Activated T-helper 17 cell treated with anti-CD3 and anti-CD28 coated beads, Interleukin-2, amount 50 U/mL, for 72 hours (primary cell): Measurements from ENCODE around the gene SKIL. TPM values are rescaled to one million over a fixed set of nuclear protein-coding genes. Genes with fewer than 3 reads are reported as not detected.
A peak's percentile ranks its signal among the peaks of the same experiment; 100 is the strongest.

Experiments used
- ATAC-seq: fragments of 150-1000 bp; cut with Tn5 transposase; replicated peaks from 2 replicates; pipeline ENCODE4 v1.10.0; 2021; ENCODE audit warnings: mild to moderate bottlenecking, moderate library complexity
- H3K27ac Mint-ChIP-seq: one replicate; pipeline ENCODE4 v1.8.0; 2022; ENCODE audit warnings: mixed read lengths
- H3K27me3 Mint-ChIP-seq: one replicate; pipeline ENCODE4 v1.8.0; 2022; ENCODE audit warnings: mixed read lengths
- H3K36me3 Mint-ChIP-seq: one replicate; pipeline ENCODE4 v1.8.0; 2022; ENCODE audit warnings: low read depth, mild to moderate bottlenecking, mixed read lengths
- H3K4me1 Mint-ChIP-seq: one replicate; pipeline ENCODE4 v1.8.0; 2022; ENCODE audit warnings: mixed read lengths
- H3K4me3 Mint-ChIP-seq: one replicate; pipeline ENCODE4 v1.8.0; 2022; ENCODE audit warnings: mild to moderate bottlenecking, mixed read lengths
- H3K9me3 Mint-ChIP-seq: one replicate; pipeline ENCODE4 v1.8.0; 2022; ENCODE audit warnings: mixed read lengths
- total RNA-seq, 2 donors: library from RNA; stranded (reverse); gene quantifications; one replicate each; pipeline ENCODE4 v1.2.3, GENCODE V29; 2022

The SKIL gene
- total RNA-seq, 2 donors from 2014 or later, result 16.9 to 21.0 TPM

GRCh38 chr3:170358042-170359010, 811 bp downstream of the SKIL start:
- Mint-ChIP-seq H3K27me3 (no peaks in the 10 kb centered on the region), H3K4me3 (peak overlapping the region; percentile 84), H3K4me1 (peaks cover 27% of the 10 kb centered on the region), H3K9me3 (no peaks in the 10 kb centered on the region), H3K27ac (peak overlapping the region; percentile 79), H3K36me3 (peaks cover 37% of the 10 kb centered on the region)
- ATAC-seq, result peak; percentile 26

- no peak for ATAC-seq
- H3K4me3 Mint-ChIP-seq, result peak overlapping the region; percentile 84
- peaks cover 24% of the 10 kb centered on the region for H3K4me1 Mint-ChIP-seq
- H3K27me3 Mint-ChIP-seq, result no peaks in the 10 kb centered on the region
- peaks cover 44% of the 10 kb centered on the region for H3K36me3 Mint-ChIP-seq
- no peaks in the 10 kb centered on the region for H3K9me3 Mint-ChIP-seq
- no peak overlapping the region for H3K27ac Mint-ChIP-seq
Measured at GRCh38 chr3:170359178-170359704, 1.7 kb downstream of the SKIL start.

GRCh38 chr3:170360466-170360865, 3.0 kb downstream of the SKIL start:
- Mint-ChIP-seq H3K27ac (no peak overlapping the region), H3K4me3 (no peak overlapping the region), H3K36me3 (peaks cover 52% of the 10 kb centered on the region), H3K9me3 (no peaks in the 10 kb centered on the region), H3K27me3 (no peaks in the 10 kb centered on the region), H3K4me1 (peaks cover 24% of the 10 kb centered on the region)
- ATAC-seq, result no peak

GRCh38 chr3:170360916-170361315, 3.4 kb downstream of the SKIL start:
- H3K27ac Mint-ChIP-seq, result no peak overlapping the region
- no peaks in the 10 kb centered on the region for H3K27me3 Mint-ChIP-seq
- no peak overlapping the region for H3K4me3 Mint-ChIP-seq
- H3K36me3 Mint-ChIP-seq, result peaks cover 52% of the 10 kb centered on the region
- no peak for ATAC-seq
- H3K9me3 Mint-ChIP-seq, result no peaks in the 10 kb centered on the region
- H3K4me1 Mint-ChIP-seq, result peaks cover 22% of the 10 kb centered on the region

- H3K9me3 Mint-ChIP-seq, result no peaks in the 10 kb centered on the region
- H3K36me3 Mint-ChIP-seq, result peaks cover 52% of the 10 kb centered on the region
- H3K4me3 Mint-ChIP-seq, result no peak overlapping the region
- no peaks in the 10 kb centered on the region for H3K27me3 Mint-ChIP-seq
- no peak for ATAC-seq
- H3K4me1 Mint-ChIP-seq, result peaks cover 16% of the 10 kb centered on the region
- no peak overlapping the region for H3K27ac Mint-ChIP-seq
Measured at GRCh38 chr3:170361711-170362110, 4.2 kb downstream of the SKIL start.

- Mint-ChIP-seq H3K27ac (no peak overlapping the region), H3K36me3 (peaks cover 55% of the 10 kb centered on the region), H3K4me1 (peaks cover 12% of the 10 kb centered on the region), H3K4me3 (no peak overlapping the region), H3K9me3 (no peaks in the 10 kb centered on the region), H3K27me3 (no peaks in the 10 kb centered on the region)
- ATAC-seq, result no peak
Measured at GRCh38 chr3:170363471-170363994, 6.0 kb downstream of the SKIL start.

GRCh38 chr3:170364965-170365364, 7.5 kb downstream of the SKIL start:
- peaks cover 8% of the 10 kb centered on the region for H3K4me1 Mint-ChIP-seq
- no peak overlapping the region for H3K4me3 Mint-ChIP-seq
- H3K9me3 Mint-ChIP-seq, result no peaks in the 10 kb centered on the region
- no peak overlapping the region for H3K27ac Mint-ChIP-seq
- peaks cover 45% of the 10 kb centered on the region for H3K36me3 Mint-ChIP-seq
- no peaks in the 10 kb centered on the region for H3K27me3 Mint-ChIP-seq
- ATAC-seq, result no peak

GRCh38 chr3:170367797-170368196, 10.3 kb downstream of the SKIL start:
- Mint-ChIP-seq H3K4me1 (peaks cover 5% of the 10 kb centered on the region), H3K9me3 (no peaks in the 10 kb centered on the region), H3K4me3 (no peak overlapping the region), H3K27me3 (no peaks in the 10 kb centered on the region), H3K36me3 (peaks cover 28% of the 10 kb centered on the region), H3K27ac (no peak overlapping the region)
- ATAC-seq, result no peak

GRCh38 chr3:170368921-170369320, 11.4 kb downstream of the SKIL start:
- no peaks in the 10 kb centered on the region for H3K27me3 Mint-ChIP-seq
- no peaks in the 10 kb centered on the region for H3K9me3 Mint-ChIP-seq
- H3K4me3 Mint-ChIP-seq, result no peak overlapping the region
- H3K36me3 Mint-ChIP-seq, result peaks cover 24% of the 10 kb centered on the region
- H3K4me1 Mint-ChIP-seq, result peaks cover 5% of the 10 kb centered on the region
- H3K27ac Mint-ChIP-seq, result no peak overlapping the region
- ATAC-seq, result no peak

GRCh38 chr3:170372190-170372879, 14.8 kb downstream of the SKIL start:
- H3K27ac Mint-ChIP-seq, result no peak overlapping the region
- no peaks in the 10 kb centered on the region for H3K27me3 Mint-ChIP-seq
- no peak overlapping the region for H3K4me3 Mint-ChIP-seq
- no peaks in the 10 kb centered on the region for H3K9me3 Mint-ChIP-seq
- H3K36me3 Mint-ChIP-seq, result peaks cover 14% of the 10 kb centered on the region
- ATAC-seq, result no peak
- H3K4me1 Mint-ChIP-seq, result peaks cover 5% of the 10 kb centered on the region

GRCh38 chr3:170383567-170383966, 26.1 kb downstream of the SKIL start:
- no peak overlapping the region for H3K4me3 Mint-ChIP-seq
- no peak for ATAC-seq
- H3K27me3 Mint-ChIP-seq, result no peaks in the 10 kb centered on the region
- peak overlapping the region; percentile 36 for H3K27ac Mint-ChIP-seq
- H3K9me3 Mint-ChIP-seq, result no peaks in the 10 kb centered on the region
- peaks cover 6% of the 10 kb centered on the region for H3K4me1 Mint-ChIP-seq
- H3K36me3 Mint-ChIP-seq, result peaks cover 84% of the 10 kb centered on the region

- H3K4me3 Mint-ChIP-seq, result no peak overlapping the region
Measured at GRCh38 chr3:170386468-170386867, 29.0 kb downstream of the SKIL start.

GRCh38 chr3:170387950-170388349, 30.4 kb downstream of the SKIL start:
- H3K4me1 Mint-ChIP-seq, result no peaks in the 10 kb centered on the region
- H3K27ac Mint-ChIP-seq, result no peak overlapping the region
- no peaks in the 10 kb centered on the region for H3K9me3 Mint-ChIP-seq
- H3K4me3 Mint-ChIP-seq, result no peak overlapping the region
- no peak for ATAC-seq
- peaks cover 97% of the 10 kb centered on the region for H3K36me3 Mint-ChIP-seq
- H3K27me3 Mint-ChIP-seq, result no peaks in the 10 kb centered on the region

More at GRCh38 chr3:170386468-170386867, 29.0 kb downstream of the SKIL start:
- Mint-ChIP-seq H3K9me3 (no peaks in the 10 kb centered on the region), H3K36me3 (peaks cover 94% of the 10 kb centered on the region), H3K27ac (no peak overlapping the region), H3K27me3 (no peaks in the 10 kb centered on the region), H3K4me1 (no peaks in the 10 kb centered on the region)
- no peak for ATAC-seq

GRCh38 chr3:170391108-170391507, 33.6 kb downstream of the SKIL start:
- Mint-ChIP-seq H3K9me3 (no peaks in the 10 kb centered on the region), H3K4me1 (no peaks in the 10 kb centered on the region), H3K36me3 (peaks cover 70% of the 10 kb centered on the region), H3K4me3 (no peak overlapping the region), H3K27me3 (no peaks in the 10 kb centered on the region), H3K27ac (no peak overlapping the region)
- no peak for ATAC-seq
